Adipose tissue (tissue), 3 donors: ENCODE measurements around the gene VWA3B. TPM values are rescaled to one million over a fixed set of nuclear protein-coding genes. Genes with fewer than 3 reads are reported as not detected.
"Not testable (repeated sequence)": the region's sequence is repeated elsewhere in the genome, so short reads cannot be mapped to it uniquely, and the experiment has no call there.

ENCODE experiments used
- H3K27ac ChIP-seq: one replicate; pipeline ENCODE4 v1.5.1; 2013; ENCODE audit warnings: low read depth, low read length
- WGBS, 3 donors: extraction: QIAGEN DNeasy Blood & Tissue Kit; methylation state at CpG; one replicate each; pipeline ENCODE4 v1.1.7; 2013; 5-methylcytosine and 5-hydroxymethylcytosine counted together
- polyA plus RNA-seq, 3 donors: library from polyadenylated mRNA; stranded (reverse); fragments of 200-250 nt; gene quantifications; one replicate each; pipeline ENCODE4 v1.2.3, GENCODE V29; 2013
- donor health status: healthy with polysubstance abuse.
- donor health status: Bipolar disorder and iron deficiency.
- donor health status: healthy.

VWA3B gene
- polyA plus RNA-seq, 3 donors = 0.29 TPM; not detected in 2

- H3K27ac ChIP-seq = no peak overlapping the region
- WGBS, 3 donors = 86 to 89% (median 88%) methylated on average over 11 to 12 of the region's 12 CpGs
Measured at GRCh38 chr2:98300141-98300874, 213.3 kb downstream of the VWA3B start.

GRCh38 chr2:98301469-98301868, 214.5 kb downstream of the VWA3B start:
- no peak overlapping the region for H3K27ac ChIP-seq
- 37 to 67% (median 52%) methylated on average over 5 of the region's 5 CpGs for WGBS, 3 donors

GRCh38 chr2:98307131-98307696, 220.2 kb downstream of the VWA3B start:
- 44 to 83% (median 77%) methylated on average over 9 of the region's 9 CpGs for WGBS, 3 donors
- not testable (repeated sequence) for H3K27ac ChIP-seq

GRCh38 chr2:98308068-98308467, 221.1 kb downstream of the VWA3B start:
- 47 to 67% (median 63%) methylated on average over 8 of the region's 8 CpGs for WGBS, 3 donors
- H3K27ac ChIP-seq = no peak overlapping the region

DNA sequence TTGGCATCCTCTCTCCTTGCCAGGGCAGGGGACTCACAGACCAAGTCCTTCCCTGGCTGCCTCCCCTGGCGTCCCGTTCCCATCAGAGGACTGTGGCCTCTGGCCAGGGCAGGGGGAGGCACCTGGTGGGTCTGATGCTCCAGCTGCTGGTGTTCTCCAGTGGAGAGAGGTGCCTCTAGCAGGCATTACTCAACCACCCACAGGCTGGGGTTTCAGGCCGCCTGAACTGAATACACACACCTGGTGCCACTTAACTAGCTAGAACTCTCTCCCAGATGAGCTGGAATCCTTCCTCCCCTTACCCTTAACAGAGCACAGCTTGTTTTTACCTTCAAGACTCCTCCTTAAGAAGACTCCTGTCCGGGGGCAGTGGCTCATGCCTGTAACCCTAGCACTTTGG, 221.6 kb downstream of the VWA3B start:
- no peak overlapping the region for H3K27ac ChIP-seq
- 73 to 85% (median 81%) methylated on average over 4 of the region's 4 CpGs for WGBS, 3 donors

GRCh38 chr2:98309580-98309979, 222.6 kb downstream of the VWA3B start:
- WGBS, 3 donors = 73 to 87% (median 83%) methylated on average over 11 of the region's 11 CpGs
- H3K27ac ChIP-seq = no peak overlapping the region

DNA sequence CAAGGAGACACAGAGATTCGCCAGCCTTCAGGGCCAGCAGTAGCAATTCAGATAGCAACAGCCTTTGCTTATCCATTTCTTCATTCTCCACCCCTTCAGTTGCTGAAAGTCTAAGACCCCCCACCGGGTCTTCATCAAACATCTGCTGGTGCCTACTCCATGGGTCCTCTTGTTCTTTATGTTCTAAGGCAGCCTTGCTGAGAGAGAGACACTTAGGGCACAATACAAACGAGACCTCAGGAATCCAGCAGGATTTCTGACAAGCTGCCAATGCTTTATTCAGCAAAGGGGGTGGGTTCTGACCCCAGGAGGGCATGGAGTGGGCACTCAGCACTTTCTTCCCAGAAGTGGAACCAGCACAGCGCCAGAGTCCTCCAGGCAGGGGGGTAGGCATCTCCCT, 223.0 kb downstream of the VWA3B start:
- H3K27ac ChIP-seq = no peak overlapping the region
- WGBS, 3 donors = 68 to 76% (median 71%) methylated on average over 4 of the region's 4 CpGs

DNA sequence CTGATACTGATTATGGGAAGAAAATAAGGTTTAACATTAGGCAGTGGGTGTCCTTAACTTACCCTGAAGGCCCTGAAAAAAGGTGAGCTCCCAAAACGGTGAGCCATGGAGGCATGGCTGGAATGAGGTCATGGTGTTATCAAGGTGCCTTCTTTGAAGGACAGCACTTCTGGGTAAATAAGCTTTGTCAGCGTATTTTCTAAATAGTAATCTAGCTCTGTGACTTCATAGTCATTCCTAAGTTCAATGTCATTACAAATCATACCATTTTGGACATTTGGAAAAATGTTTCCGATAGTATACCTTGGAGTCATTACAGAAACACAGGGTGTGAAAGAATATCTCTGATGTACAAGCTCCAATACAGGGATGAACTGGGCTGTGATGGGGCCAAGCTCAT, 224.1 kb downstream of the VWA3B start:
- WGBS, 3 donors = 65 to 85% (median 79%) methylated on average over 3 of the region's 3 CpGs
- no peak overlapping the region for H3K27ac ChIP-seq

DNA sequence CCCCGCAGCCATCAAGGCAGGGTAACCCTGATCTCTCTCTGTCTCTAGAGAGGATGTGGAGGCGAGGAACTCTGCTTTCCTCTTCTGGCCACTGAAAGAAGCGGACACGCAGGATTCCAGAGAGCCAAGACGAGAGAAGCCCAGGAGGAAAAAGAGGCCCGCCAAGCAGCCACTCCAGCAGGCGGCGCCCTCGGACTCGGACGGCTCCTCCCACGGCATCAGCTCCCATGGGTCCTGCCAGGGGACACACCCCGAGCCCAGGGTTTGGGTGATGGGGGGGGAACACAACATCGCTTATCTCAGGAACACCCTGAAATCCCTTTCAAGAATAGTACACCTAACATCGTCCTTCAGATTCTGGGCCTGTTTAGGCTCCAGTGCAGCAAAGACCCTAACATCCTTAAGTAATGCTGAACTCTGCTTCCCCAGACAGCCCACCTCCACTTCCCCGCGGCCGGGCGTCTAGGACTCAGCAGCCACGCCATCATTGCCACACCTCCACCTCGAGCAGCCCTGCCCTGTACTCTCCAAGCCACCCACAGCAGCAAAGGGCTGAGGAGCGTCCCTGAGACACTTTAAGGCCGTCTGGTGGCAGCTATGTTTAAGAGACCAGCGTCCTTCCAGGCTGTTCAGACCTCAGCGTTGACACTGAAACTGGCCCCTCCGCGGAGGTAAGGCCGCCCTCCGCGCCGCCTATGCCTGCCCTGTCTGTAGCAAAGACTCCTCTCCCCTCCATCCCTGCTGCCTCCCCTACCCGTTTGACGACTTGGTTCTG, 225.0 kb downstream of the VWA3B start:
- H3K27ac ChIP-seq = no peak overlapping the region
- WGBS, 3 donors = 63 to 74% (median 72%) methylated on average over 30 to 33 of the region's 33 CpGs

DNA sequence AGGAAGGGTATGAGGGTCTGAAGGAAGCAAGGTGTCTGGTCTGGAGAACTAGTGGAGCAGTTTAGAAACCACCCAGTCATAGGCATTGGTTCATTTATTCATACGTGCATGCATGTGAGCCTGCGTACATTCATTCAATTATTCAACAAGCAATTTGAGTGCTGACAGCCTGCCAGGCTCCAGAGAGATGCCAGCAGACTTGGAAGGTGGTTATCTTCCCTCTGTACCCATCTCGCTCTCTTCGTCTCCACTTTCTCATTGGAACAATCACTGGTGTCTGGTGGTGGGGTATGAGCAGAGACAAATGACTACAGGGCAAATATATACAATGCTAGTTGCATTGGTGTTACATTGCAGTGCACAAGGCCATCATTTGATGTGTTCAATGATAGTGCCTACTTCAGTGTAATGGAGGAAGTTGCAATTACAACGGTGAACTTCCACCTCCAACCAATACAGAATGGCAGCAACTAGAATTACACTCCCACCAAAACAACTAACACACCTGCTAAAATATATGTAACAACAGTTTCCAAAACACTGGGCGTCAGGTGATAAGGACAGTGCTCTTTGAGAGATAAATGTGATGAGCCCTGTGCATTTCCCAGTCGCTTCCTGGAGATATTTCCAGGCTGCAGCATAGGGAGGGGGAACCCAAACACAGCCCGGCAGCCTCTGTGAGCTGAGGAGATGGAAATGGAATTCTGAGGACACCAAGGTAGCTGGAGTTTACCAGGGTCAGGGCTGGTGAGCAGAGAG, 226.7 kb downstream of the VWA3B start:
- H3K27ac ChIP-seq = no peak overlapping the region
- 76 to 80% (median 77%) methylated on average over 8 of the region's 8 CpGs for WGBS, 3 donors

GRCh38 chr2:98314251-98314650, 227.3 kb downstream of the VWA3B start:
- 70 to 81% (median 74%) methylated on average over 4 of the region's 4 CpGs for WGBS, 3 donors
- no peak overlapping the region for H3K27ac ChIP-seq

GRCh38 chr2:98315957-98316356, 229.0 kb downstream of the VWA3B start:
- 88 to 95% (median 90%) methylated on average over 2 of the region's 2 CpGs for WGBS, 3 donors
- no peak overlapping the region for H3K27ac ChIP-seq

DNA sequence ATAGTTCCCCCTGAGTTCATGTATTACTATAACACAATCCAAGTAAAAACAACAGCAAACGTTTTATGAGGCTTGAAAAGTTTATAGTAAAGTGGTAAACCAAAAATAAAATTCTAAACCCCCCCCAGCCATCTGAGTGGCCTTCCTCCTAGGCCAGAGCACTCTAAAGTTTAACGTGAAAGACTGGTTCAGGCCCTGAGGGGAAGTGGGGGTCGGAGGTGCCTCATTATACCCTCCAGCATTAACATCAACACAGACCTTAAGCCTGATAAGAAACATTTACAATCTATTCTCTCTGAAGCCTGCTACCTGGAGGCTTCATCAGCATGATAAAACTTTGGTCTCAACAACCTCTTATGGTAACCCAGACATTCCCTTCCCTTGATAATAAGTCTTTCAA, 230.2 kb downstream of the VWA3B start:
- WGBS, 3 donors = 28 to 45% (median 39%) methylated on average over 3 of the region's 3 CpGs
- no peak overlapping the region for H3K27ac ChIP-seq

DNA sequence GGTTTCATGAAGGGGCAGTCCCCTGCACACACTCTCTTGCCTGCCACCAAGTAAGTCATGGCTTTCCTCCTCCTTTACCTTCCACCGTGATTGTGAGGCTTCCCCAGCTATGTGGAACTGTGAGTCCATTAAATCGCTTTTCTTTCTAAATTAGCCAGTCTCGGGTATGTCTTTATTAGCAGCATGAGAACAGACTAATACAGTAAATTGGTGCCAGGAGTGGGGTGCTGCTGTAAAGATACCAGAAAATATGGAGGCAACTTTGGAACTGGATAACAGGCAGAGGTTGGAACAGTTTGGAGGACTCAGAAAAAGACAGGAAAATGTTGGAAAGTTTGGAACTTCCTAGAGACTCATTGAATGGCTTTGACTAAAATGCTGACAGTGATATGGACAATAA, 233.2 kb downstream of the VWA3B start:
- WGBS, 3 donors = 88 to 96% (median 94%) methylated on average over 3 of the region's 3 CpGs
- H3K27ac ChIP-seq = not testable (repeated sequence)

DNA sequence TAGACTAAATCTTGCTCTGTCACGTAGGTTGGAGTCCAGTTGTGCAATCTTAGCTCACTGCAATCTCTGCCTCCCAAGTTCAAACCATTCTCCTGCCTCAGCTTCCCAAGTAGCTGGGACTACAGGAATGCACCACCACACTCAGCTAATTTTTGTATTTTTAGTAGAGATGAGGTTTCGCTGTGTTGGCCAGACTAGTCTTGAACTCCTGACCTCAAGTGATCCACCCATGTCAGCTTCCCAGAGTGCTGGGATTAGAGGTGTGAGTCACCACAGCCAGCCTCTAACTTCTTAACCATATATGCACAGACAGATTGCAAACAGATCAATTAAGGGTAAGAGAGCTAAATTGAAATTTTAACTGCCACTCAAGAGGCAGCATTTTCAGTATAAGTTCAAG, 237.2 kb downstream of the VWA3B start:
- H3K27ac ChIP-seq = no peak overlapping the region
- 60 to 76% (median 64%) methylated on average over 2 of the region's 2 CpGs for WGBS, 3 donors

DNA sequence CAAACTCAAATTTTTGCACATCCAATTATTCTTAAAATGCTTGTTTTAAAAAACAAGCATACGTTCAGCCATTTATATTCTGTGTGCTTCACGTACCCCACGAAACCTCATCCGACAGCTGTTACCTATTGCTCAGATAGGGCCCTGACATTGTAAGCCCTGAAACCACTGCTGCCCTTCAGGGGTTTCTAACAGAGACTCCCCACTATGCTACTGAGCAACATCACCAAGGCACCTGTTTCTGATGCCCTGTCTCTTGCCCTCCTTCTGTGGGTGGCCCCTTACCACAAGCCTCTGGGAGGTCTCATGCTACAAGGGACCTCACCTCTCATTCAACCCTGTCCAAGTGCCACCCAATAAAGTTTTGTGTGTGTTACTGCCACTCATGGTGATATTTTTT, 240.8 kb downstream of the VWA3B start:
- 96 to 97% (median 97%) methylated on average over 4 of the region's 4 CpGs for WGBS, 3 donors
- no peak overlapping the region for H3K27ac ChIP-seq

DNA sequence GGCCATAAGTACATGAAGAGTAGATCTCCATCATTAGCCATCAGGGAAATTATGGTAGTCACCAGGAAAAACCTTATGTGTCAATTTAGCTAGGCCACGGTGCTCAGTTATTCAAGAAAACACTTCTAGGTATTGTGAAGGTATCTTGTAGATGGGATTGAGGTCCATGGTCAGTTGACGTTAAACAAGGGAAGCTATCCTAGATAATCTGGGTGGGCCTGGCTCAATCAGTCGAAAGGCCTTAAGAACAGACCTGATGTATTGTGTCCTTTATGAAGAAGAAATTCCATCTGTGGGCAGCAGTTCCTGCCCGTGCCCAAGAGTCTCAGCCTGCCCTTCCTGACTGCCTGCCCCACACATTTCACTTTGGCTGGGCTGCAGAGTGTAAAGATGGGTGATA, 242.6 kb downstream of the VWA3B start:
- WGBS, 3 donors = 85 to 86% (median 85%) methylated on average over 4 of the region's 4 CpGs

DNA sequence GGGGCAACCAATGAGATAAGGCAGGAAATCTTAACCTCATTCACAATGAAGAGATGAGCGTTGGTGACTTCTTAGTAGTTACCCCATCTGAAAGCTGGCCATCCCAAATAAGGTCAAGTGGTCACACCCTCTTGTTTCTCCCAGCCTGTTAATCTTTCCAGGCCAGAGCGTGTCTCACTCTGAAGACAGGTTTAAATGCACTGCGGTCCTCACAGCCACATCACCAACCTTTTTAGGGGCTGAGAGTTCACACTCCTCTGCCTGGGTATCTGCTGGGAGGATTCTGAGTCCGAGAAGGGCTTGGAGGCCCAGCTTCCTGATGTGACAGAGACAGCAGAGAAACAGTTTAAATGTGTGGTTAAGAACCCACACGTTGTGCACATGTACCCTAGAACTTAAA, 246.0 kb downstream of the VWA3B start:
- H3K27ac ChIP-seq = no peak overlapping the region
- WGBS, 3 donors = 84 to 85% (median 85%) methylated on average over 5 of the region's 5 CpGs

More for the DNA sequence above, 242.6 kb downstream of the VWA3B start:
- no peak overlapping the region for H3K27ac ChIP-seq

DNA sequence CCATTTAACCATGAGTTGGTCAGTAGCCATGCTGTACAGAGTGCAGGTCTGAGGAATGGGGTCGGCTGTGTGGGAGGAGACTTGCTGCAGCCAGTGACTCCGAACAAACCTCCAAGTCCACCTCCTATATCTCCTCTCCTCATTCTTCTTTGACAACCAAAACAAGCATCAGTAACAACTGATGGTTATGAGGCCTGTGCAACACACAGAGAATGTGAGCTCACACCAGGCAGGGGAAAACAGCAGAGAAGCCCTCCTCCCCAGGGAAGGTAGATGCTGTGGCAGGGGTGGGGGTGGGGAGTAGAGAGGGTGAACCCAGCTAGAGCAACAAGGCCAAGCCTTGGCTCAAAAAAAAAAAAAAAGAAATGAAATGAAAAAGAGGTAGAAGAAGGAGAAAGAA, 247.0 kb downstream of the VWA3B start:
- 57 to 65% (median 64%) methylated on average over 2 of the region's 2 CpGs for WGBS, 3 donors
- H3K27ac ChIP-seq = no peak overlapping the region
